ENCODE measurements around the gene CFAP92.
"Not testable (repeated sequence)": the region's sequence is repeated elsewhere in the genome, so short reads cannot be mapped to it uniquely, and the experiment has no call there.

The CFAP92 gene

GRCh38 chr3:128935922-128936321 lies 58.0 kb downstream of the CFAP92 start:
- DNase-seq, result no peak

GRCh38 chr3:128933922-128934253 lies 60.0 kb downstream of the CFAP92 start:
- DNase-seq, result no peak

GRCh38 chr3:128933213-128933921 lies 60.5 kb downstream of the CFAP92 start:
- no peak for DNase-seq

GRCh38 chr3:128932516-128933212 lies 61.2 kb downstream of the CFAP92 start:
- DNase-seq, result no peak

GRCh38 chr3:128931046-128931445 lies 62.8 kb downstream of the CFAP92 start:
- no peak for DNase-seq

GRCh38 chr3:128929364-128929763 lies 64.5 kb downstream of the CFAP92 start:
- no peak for DNase-seq

- not testable (repeated sequence) for DNase-seq
Measured at GRCh38 chr3:128923986-128924385, 69.9 kb downstream of the CFAP92 start.

GRCh38 chr3:128923576-128923975 lies 70.3 kb downstream of the CFAP92 start:
- no peak for DNase-seq

- no peak for DNase-seq
Measured at GRCh38 chr3:128922804-128923459, 70.9 kb downstream of the CFAP92 start.

GRCh38 chr3:128919988-128920387 lies 73.9 kb downstream of the CFAP92 start:
- DNase-seq, result no peak

GRCh38 chr3:128917291-128917690 lies 76.6 kb downstream of the CFAP92 start:
- no peak for DNase-seq

- DNase-seq, result no peak
Measured at GRCh38 chr3:128914966-128915645, 78.8 kb downstream of the CFAP92 start.

- DNase-seq, result no peak
Measured at GRCh38 chr3:128911911-128912310, 82.0 kb downstream of the CFAP92 start.

- DNase-seq, result no peak
Measured at GRCh38 chr3:128910006-128910405, 83.9 kb downstream of the CFAP92 start.

GRCh38 chr3:128908951-128909350 lies 84.9 kb downstream of the CFAP92 start:
- DNase-seq, result no peak

- DNase-seq, result no peak
Measured at GRCh38 chr3:128907706-128908445, 86.0 kb downstream of the CFAP92 start.

- no peak for DNase-seq
Measured at GRCh38 chr3:128906804-128907525, 86.9 kb downstream of the CFAP92 start.

GRCh38 chr3:128906031-128906803 lies 87.7 kb downstream of the CFAP92 start:
- DNase-seq, result no peak

- no peak for DNase-seq
Measured at GRCh38 chr3:128903501-128903900, 90.4 kb downstream of the CFAP92 start.

- no peak for DNase-seq
Measured at GRCh38 chr3:128902426-128902825, 91.5 kb downstream of the CFAP92 start.

Data from SHP77 treated with DMSO at 0.1 percent for 48 hours (cell line).